HG03460 (cell line): ENCODE data around the gene TCN1.
A peak's percentile ranks its signal among the peaks of the same experiment; 100 is the strongest.

Experiments used
- ATAC-seq: cut with Tn5 transposase; IDR thresholded peaks from one replicate; pipeline ENCODE4 v1.9.1; 2021; ENCODE audit not compliant: unreplicated experiment

The TCN1 gene

DNA sequence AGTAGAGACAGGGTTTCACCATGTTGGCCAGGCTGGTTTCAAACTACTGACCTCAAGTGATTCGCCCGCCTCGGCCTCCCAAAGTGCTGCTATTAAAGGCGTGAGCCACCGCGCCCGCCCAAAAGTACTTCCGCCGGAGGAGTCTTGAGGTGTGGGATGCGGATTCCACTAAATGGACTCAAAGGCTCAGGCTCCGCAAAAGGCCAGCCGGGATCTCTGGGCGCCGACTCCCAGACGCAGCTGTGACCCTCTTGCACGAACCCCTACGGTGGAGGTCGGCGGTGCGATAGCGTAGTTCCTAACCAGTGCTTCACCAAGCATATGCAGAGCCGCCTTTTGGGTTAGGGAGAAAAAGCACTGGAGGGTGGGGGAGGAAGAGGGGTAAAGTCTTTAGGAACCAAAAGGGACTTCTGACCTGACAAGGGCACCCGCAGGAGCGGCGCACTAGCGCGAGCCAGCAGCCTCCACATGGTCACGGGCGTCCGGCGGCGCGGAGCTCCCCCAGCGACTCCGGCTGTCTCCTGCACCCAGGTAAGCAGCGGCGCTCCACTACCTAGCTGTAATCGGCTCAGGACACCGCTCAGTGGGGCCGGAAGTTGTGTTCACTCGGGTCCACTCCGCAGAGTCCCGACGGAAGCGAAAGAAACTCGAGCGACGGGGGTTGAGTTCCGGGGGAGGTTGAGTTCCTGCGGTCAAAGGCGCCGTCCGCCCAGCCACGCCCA, 55.9 kb downstream of the TCN1 start, which contains the start of gene MRPL16:
Gene MRPL16, minus strand, starts transcription at position 590 of the 722 bp plus-strand sequence. Its CDS starts 120 bp downstream, at position 470.
- ATAC-seq, result peak; percentile 93

GRCh38 chr11:59807047-59807610, 59.2 kb downstream of the TCN1 start:
- ATAC-seq, result no peak

DNA sequence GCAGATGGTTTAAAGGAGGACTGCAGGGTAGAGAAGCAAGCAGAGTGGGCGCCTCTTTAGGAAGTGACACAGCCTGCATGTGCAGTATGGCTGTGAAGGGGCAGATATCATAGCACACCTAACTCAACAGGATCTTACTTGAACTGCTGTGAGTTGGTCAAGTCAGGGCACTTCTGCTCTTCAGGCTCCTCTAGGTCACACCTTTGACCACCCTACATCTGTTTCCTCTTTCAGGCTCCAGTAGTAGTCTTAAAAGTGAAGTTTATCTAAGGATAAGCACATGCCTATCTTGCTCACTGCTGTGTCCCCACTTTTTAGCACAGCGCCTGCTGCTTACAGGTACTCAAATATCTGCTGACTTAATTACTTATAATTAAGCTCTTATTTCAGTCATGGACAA, 62.2 kb downstream of the TCN1 start:
- no peak for ATAC-seq
